GM21360 (cell line): ENCODE results near the gene AGO3.

ENCODE experiments used
- ATAC-seq: cut with Tn5 transposase; IDR thresholded peaks from one replicate; pipeline ENCODE4 v1.9.1; 2021; ENCODE audit warnings: mild to moderate bottlenecking, moderate library complexity; ENCODE audit not compliant: unreplicated experiment

The AGO3 gene

DNA sequence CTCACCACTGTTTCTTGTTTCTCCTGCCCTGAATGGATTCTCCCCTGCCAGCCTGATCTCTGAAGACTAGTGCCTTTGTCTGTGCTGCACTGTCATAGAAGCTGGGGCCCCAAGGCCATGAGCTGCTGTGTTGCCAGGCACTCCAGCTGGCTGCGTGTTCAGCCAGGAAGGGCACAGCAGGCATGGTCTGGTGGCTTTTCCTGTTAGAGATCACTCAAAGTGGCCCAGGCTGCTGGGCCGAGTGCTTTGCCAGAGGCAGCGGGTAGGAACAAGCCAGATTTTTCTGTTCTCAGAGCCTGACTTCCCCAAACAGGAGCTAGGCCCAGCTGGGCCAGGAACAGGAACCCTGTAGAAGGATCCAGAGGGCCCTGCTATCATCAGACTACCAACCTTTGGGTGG lies 163.0 kb downstream of the AGO3 start:
- no peak for ATAC-seq

- no peak for ATAC-seq
Measured at GRCh38 chr1:36094621-36095061, 163.7 kb downstream of the AGO3 start.

DNA sequence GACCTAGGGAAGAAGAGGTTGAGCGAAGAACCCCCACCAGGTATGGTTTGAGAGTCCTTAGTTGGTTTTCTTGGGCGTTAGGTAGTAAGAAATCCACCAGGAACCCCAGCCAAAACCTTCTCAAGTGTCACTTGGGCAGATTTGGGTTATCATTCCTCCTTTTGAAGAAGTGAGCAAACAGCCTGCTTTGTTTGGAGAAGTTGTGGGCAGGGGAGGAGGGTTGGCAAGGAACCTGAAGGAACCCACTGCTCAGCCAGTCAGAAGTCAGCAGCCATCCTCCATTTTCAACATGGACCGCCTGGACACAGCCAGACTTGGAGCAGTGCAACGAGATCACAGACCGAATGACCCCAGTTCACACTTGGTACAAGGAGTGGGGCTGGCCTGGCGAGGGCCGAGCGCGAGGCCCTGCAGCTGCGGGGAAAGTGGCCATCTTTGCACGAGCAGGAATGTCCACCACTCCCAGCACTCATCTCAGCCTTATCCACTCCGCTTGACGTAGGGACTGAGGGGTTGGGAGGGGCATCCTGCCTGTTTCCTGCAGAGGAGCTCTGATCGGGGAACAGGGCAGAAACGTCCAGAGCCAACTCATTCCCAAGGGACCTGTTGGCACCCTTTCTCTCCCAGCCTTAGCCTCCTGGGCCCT lies 165.0 kb downstream of the AGO3 start:
- no peak for ATAC-seq

GRCh38 chr1:36096500-36097432 lies 165.9 kb downstream of the AGO3 start:
- ATAC-seq, result no peak

DNA sequence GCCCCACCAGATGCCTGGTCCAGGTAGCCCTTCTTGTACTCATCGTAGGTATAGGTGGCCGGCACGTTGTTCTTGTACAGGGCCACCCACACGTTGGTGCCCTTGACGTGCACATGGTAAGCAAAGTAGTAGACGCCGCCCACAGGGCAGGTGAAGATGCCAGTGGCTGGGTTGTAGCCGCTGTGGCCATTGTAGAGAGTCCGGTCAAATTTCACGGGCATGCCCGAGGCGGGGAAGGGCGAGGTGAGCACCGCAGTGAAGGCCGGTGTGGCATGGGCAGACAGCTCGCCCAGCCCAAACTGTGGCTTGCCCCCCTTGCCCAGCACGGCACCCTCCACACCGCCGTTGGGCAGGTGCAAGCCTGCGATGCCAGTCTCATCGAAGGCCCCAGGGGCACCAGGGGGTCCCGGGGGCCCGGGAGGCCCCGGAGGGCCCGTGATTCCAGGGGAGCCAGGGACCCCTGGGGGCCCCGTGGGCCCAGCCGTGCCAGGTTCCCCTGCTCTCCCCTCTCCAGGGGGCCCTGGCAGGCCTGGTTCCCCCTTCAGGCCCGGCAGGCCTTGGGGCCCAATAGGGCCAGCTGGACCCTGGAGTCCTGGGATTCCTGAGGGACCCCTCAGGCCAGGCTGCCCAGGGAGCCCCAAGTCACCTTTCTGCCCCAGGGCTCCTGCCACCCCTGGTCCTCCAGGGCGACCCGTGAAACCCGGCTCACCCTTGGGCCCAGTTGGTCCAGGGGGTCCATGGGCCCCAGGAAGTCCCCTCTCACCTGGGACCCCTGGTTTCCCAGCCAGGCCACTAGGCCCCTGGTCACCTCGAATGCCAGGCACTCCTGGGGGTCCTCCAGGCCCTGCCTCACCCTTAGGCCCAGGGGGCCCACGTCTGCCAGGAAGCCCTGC lies 167.0 kb downstream of the AGO3 start:
- no peak for ATAC-seq

GRCh38 chr1:36098650-36099365 lies 167.9 kb downstream of the AGO3 start:
- ATAC-seq, result no peak

DNA sequence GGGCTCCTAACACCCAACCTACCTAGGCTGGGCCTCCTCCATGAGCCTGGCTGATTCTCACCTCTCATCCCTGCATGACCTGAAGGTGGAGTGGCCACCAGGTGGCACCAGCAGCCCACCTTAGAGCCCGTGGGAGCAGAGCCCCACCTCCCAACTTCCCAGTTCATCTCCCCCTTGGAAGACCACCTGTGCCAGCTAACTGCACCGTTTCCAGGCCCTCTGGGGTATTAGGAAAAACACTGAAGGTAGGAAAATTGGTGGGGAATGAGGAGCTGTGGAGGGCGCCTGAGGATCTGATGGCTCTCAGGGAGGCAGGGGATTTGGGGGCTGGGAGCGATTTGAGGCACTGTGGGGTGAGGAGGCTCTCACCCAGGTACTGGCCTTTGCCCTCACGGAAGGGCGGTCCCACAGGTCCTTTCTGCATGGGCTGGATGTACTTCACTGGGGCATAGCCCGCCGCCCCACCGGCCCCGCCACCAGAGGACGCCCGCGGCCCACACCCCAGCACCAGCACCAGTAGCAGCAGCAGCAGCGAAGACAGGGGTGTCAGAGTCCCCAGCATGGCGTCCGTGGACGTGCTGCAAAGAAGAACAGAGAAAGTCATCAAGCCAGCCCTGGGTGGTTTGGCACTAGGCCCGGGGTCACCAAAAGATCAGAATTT lies 168.9 kb downstream of the AGO3 start:
- no peak for ATAC-seq

DNA sequence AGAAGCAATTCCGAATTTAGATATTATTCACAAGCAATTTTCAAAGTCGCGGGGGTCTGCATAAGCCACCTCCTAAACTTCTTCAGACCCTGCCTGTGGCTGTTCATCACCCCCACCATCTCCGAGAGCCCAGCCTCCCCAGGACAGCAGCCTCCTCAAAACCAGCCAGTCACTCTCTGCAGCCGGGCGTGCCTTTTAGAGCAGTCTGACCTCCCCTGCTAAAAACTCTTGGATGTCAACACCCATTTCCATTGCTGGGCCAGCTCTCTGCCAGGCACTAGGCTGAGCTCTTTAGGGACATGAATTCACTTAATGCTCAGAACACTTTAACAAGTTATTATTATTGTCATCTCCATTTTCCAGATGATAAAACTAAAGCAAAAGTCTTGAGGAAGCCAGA lies 169.5 kb downstream of the AGO3 start:
- no peak for ATAC-seq

DNA sequence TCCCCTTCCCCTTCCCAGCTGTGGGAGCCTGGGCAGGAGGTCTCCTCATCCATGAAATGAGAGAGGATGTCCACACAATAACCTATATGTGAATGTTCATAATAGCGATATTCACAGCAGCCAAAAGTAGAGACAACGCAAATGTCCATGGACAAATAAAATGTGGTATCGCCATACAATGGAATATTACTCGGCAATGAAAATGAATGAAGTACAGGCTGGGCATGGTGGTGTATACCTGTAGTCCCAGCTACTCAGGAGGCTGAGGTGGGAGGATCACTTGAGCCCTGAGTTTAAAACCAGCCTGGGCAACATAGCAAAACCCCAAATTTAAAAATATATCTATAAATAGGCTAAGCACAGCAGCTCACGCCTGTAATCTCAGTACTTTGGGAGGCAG lies 170.6 kb downstream of the AGO3 start:
- no peak for ATAC-seq

DNA sequence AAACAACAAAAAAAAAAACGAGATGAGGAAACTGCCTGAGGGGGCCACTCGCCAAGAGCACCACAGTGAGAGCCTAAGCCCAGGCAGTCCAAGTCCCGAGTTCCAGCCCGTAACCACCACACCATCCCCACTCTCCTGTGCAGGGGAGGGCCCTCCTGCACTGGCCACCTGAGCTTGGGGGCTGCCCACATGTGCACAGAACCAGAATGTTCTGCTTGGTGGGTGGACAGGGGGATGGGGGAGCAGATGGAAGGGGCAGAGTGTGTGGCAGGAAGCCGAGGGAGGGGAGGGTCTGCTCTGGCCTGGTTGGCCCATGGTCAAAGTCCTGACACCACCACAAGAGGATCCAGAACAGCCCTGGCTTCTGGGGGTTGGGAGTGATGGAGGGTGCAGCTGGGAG lies 175.4 kb downstream of the AGO3 start:
- no peak for ATAC-seq

DNA sequence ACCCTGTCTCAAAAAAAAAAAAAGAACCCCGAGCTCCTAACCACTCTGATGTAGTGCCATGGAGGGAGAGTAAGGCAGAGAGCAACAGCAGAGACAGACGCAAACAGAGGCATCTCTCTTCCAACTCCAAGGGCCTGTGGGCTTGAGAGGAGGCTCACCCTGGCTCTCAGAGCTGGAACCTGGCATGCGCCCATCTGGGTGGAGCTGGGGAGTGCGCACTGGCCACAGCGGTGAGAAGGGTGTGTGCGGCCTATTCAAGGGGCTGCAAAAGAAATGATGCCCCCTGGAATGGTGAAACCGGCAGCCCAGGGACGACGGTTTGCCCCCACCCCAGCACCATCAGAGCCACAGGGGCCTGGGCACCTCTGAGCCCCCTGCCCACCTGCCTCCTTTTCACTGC lies 176.5 kb downstream of the AGO3 start:
- no peak for ATAC-seq

DNA sequence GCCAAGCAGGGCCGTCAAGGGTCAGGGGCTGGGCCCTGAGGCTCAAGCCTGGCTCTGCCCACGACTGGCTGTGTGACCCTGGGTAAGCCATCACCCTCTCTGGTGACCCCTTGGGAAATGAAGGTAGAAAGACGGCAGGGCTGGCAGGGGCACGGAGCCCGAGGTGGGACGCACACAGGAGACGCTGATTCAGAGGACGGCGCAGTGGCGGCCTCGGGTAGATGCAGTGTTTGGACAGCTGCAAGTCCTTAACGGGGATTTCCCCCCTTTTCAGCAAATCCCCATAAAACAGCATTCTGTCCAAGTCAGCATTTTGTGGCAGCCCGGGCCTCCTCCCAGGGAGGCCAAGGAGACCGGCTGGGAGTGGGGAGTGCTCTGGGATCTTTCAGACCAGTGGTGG lies 177.4 kb downstream of the AGO3 start:
- no peak for ATAC-seq

GRCh38 chr1:36109041-36109679 lies 178.3 kb downstream of the AGO3 start:
- no peak for ATAC-seq

DNA sequence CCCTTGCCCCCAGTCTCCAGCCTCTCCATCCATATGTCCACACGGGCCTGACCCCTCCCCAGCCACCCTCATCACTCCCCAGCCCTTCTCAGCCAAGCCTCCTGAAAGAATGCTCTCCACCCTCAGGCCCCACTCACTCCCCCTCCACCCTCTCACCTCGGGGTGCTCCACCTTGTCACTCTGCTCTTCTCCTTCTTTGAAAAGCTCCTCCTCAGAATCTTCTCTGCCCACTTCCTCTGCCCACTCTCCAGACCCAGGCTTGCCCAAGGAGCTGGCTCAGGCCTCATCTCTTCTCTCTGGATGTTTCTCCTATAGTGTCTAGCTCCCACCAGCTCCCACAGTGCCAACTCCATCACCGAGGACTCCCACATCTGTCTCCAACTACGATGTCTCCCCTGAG lies 180.2 kb downstream of the AGO3 start:
- ATAC-seq, result no peak

GRCh38 chr1:36112823-36113222 lies 181.9 kb downstream of the AGO3 start:
- ATAC-seq, result no peak

GRCh38 chr1:36114371-36114770 lies 183.5 kb downstream of the AGO3 start:
- no peak for ATAC-seq

DNA sequence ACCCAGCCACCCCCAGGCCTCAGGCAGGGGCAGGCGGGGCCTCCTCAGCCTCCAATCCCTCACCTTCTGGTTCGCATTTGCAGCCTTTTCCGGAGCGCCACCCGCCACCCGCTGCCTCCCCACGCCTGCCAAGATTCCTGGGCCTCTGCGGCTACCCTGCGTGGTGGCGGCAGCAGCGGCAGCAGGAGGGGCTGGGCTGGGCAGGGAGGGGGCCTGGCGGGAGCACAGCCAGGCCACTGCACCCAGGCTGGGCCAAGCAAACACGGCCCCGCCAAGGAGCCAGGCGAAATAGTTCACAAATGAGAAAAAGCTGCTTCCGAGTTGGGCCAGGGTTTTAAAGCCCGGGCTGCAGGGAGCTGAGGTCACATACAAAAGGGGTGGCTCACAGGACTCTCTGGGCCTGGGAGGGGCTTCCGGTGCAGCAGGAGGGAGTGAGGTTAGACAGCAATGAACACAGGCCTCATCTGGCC lies 184.3 kb downstream of the AGO3 start:
- no peak for ATAC-seq

GRCh38 chr1:36115931-36116330 lies 185.0 kb downstream of the AGO3 start:
- no peak for ATAC-seq

DNA sequence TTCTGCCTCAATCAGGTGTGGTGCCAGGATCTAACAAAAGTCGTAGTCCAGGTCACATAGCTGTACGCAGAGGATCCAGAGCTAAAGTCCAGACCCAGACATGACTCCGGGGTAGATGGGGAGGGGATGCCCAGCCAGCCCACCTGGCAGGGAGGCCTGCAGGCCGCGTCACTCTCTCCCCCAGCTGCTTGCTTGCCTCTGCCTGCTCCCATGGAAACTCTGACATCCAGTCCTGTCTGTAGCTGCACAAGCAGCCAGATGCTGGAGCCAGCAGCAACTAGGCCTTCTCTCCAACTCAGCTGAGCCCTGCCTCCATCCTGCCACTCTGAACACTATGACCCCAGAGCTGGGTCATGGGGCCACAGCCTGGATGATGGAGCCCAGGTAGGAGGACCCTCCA lies 186.0 kb downstream of the AGO3 start:
- ATAC-seq, result no peak
